ENCODE data around the gene SYNJ2.
A peak's percentile ranks its signal among the peaks of the same experiment; 100 is the strongest.

SYNJ2 gene

GRCh38 chr6:158068156-158068892 lies 86.7 kb downstream of the SYNJ2 start:
- no peak for TF ChIP-seq CTCF (IDR thresholded peaks at IDR 0.05; ENCODE audit: low read depth, low read length)
- H3K4me3 ChIP-seq (replicated peaks in 1 of 2; ENCODE audit: low read depth in 2 of 2, low read length in 2 of 2): no peak overlapping the region
- DNase-seq (ENCODE audit: low read depth in 2 of 2): no peak

DNA sequence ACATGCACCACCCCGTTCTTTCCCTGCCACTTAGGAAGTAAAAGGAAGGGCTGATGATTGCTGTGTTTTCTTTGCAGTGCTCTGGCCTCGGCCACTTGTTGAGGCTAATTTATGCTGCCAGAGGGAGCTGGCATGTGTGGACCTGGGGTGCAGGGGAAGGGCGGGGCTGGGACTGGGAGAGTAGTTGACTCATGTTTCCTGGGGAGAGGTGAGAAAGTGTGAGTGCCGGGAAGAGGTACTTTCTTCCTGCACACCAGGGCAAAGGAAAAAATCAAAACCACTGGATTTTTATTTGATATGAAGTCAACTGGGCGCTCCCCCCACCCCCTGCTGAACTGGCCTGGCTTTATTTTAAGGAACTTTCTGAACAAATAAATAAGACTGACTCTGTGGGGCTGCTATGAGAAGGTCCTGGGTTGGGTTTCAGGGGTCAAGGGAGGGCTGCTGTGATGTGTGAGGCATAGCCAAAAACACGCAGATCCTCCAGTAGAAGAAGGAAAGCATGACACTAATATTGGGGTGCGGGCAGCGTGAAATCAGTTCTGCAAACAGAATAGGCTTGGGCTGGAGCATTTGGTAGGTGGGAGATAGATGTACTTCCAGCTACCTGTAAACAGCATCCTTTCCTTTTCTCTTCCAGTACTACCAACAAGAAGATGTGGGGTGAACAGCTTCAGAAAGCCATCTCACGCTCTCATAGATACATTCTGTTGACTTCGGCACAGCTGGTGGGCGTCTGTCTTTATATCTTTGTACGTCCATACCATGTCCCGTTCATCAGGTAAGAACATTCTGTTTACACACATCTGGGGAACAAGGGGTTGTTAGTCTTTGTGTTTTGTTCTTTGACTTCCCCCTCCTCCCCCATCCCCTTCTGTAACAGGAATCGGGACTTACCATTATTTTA lies 87.5 kb downstream of the SYNJ2 start:
- no peak overlapping the region for H3K4me3 ChIP-seq (replicated peaks in 1 of 2; ENCODE audit: low read depth in 2 of 2, low read length in 2 of 2)
- peak; percentile 68 to 72 for DNase-seq (ENCODE audit: low read depth in 2 of 2)
- no peak for TF ChIP-seq CTCF (IDR thresholded peaks at IDR 0.05; ENCODE audit: low read depth, low read length)

GRCh38 chr6:158069800-158070195 lies 88.1 kb downstream of the SYNJ2 start:
- DNase-seq (ENCODE audit: low read depth in 2 of 2): peak; percentile 71 to 88
- H3K4me3 ChIP-seq (replicated peaks in 1 of 2; ENCODE audit: low read depth in 2 of 2, low read length in 2 of 2): no peak overlapping the region
- TF ChIP-seq CTCF (IDR thresholded peaks at IDR 0.05; ENCODE audit: low read depth, low read length): no peak

DNA sequence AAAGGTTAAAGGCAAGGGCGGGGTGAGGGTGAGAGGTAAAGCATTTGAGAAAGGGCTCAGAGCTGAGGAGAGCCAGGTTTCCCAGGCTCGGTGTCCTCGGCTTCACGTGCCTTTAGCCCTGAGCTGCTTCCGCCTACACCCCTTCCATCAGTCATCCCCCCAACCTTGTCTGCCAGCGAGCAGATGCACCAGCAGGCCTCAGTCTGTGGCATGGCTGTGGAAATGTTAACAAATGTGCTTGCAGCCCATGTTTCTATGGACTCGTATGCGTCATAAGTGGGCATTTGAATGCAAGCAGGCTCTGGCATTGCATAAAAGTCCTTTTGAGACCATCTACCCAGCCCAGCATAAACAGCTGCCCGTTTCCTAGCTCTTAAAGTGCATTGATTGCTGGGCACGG lies 88.8 kb downstream of the SYNJ2 start:
- no peak for DNase-seq (ENCODE audit: low read depth in 2 of 2)
- no peak overlapping the region for H3K4me3 ChIP-seq (replicated peaks in 1 of 2; ENCODE audit: low read depth in 2 of 2, low read length in 2 of 2)
- no peak for TF ChIP-seq CTCF (IDR thresholded peaks at IDR 0.05; ENCODE audit: low read depth, low read length)

- H3K4me3 ChIP-seq (replicated peaks in 1 of 2; ENCODE audit: low read depth in 2 of 2, low read length in 2 of 2): no peak overlapping the region
- no peak for TF ChIP-seq CTCF (IDR thresholded peaks at IDR 0.05; ENCODE audit: low read depth, low read length)
- no peak for DNase-seq (ENCODE audit: low read depth in 2 of 2)
Measured at GRCh38 chr6:158071121-158072082, 89.7 kb downstream of the SYNJ2 start.

- peak; percentile 82 for TF ChIP-seq CTCF (IDR thresholded peaks at IDR 0.05; ENCODE audit: low read depth, low read length)
- peak; percentile 81 to 85 for DNase-seq (ENCODE audit: low read depth in 2 of 2)
- no peak overlapping the region for H3K4me3 ChIP-seq (replicated peaks in 1 of 2; ENCODE audit: low read depth in 2 of 2, low read length in 2 of 2)
Measured at GRCh38 chr6:158072083-158072721, 90.5 kb downstream of the SYNJ2 start.
